GM12892 (cell line): ENCODE data around the gene KCNMB2.

Source experiments
- POLR2A ChIP-seq: IDR thresholded peaks from 2 replicates; pipeline ENCODE4 v1.6.1; 2011; ENCODE audit warnings: low read depth, low read length, control low read depth
- POLR2AphosphoS5 ChIP-seq: IDR thresholded peaks from 2 replicates; pipeline ENCODE4 v1.6.1; 2011; ENCODE audit warnings: low read depth, low read length, control low read depth
- TAF1 ChIP-seq: IDR thresholded peaks from 2 replicates; pipeline ENCODE4 v1.6.1; 2011; ENCODE audit warnings: low read depth, mild to moderate bottlenecking, control low read depth, low read length, borderline replicate concordance

- TF ChIP-seq TAF1 (no peak), POLR2A (no peak), POLR2AphosphoS5 (no peak)
Measured at GRCh38 chr3:178748874-178749273, 212.6 kb downstream of the KCNMB2 start.
